ENCODE results near the gene IFITM5. TPM values are rescaled to one million over a fixed set of nuclear protein-coding genes. Genes with fewer than 3 reads are reported as not detected.

IFITM5 gene
- polyA plus RNA-seq, 3 donors: not detected

DNA sequence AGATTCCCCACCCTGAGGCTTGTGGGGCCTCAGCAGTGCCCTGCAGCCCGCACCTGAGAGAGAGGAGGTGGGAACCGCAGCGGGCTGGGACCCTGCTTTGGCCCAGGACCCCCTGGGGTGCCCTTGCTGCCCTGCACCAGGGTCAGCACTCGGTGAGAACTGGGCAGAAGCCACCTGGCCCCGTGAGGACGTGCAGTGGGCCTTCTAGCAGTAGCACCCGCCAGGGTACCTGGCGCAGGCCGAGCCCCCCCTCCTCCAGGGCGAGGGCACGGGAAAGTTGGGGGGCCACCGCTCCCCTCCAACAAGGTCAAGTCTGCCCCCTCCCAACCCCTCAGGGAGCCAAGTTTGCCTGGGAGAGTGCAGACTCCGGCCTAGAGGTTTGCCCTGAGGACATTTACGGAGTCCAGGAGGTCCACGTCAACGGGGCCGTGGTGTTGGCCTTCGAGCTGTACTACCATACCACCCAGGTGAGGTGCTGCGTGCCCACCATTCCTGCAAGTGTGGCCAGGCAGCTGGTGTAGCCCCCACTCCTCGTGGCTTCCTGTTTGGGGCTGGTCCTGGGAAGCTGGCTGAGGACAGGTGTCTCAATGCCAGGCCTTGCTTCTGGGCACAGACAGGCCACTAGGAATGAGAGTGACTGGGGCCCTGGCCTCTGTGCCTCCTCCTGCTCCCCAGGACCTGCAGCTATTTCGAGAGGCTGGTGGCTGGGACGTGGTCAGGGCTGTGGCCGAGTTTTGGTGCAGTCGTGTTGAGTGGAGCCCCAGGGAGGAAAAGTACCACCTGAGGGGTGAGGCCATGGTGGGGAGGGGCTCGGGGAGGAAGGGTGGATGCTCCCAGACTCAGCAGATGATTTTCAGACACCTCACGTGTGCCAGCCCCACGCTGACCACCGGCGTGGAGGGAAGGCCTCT is 6.9 kb downstream of the IFITM5 start:
- 94% methylated on average over 22 of the region's 29 CpGs for WGBS (ENCODE audit: insufficient coverage)
- Histone ChIP-seq H4K20me1 (ENCODE audit: insufficient read depth, low read length) (no peaks in the 10 kb centered on the region), H3K4me3 (replicated peaks in 1 of 3; ENCODE audit: low read depth in 2 of 3, low read length in 3 of 3) (no peak overlapping the region), H2AFZ (ENCODE audit: insufficient read depth, low read depth, low read length, poor library complexity, severe bottlenecking) (no peak overlapping the region), H3K79me2 (ENCODE audit: insufficient read depth, low read length) (no peaks in the 10 kb centered on the region), H3K9ac (ENCODE audit: insufficient read depth, low read length, poor library complexity, severe bottlenecking) (no peak overlapping the region), H3K4me1 (ENCODE audit: control insufficient read depth in 1 of 2, insufficient read depth in 2 of 2, low read length in 2 of 2) (peaks cover 19 to 21% of the 10 kb centered on the region in 2 donors), H3K4me2 (replicated peaks; ENCODE audit: extremely low read depth, low read length, poor library complexity, severe bottlenecking) (no peak overlapping the region), H3K27ac (ENCODE audit: low read depth in 1 of 2, low read length in 2 of 2) (no peak overlapping the region), H3K27me3 (ENCODE audit: control insufficient read depth in 2 of 2, insufficient read depth in 2 of 2, low read length in 2 of 2) (peaks cover 0 to 10% of the 10 kb centered on the region in 2 donors), H3K36me3 (replicated peaks in 1 of 2; ENCODE audit: control insufficient read depth in 1 of 2, insufficient read depth in 2 of 2, low read length in 2 of 2) (no peaks in the 10 kb centered on the region), H3K9me3 (replicated peaks in 1 of 2; ENCODE audit: control insufficient read depth in 1 of 2, insufficient read depth in 1 of 2, low read length in 2 of 2) (no peaks in the 10 kb centered on the region)
- Mint-ChIP-seq H3K4me1 (peaks cover 18% of the 10 kb centered on the region), H3K36me3 (peaks cover 7 to 10% of the 10 kb centered on the region in 2 donors), H3K27ac (no peak overlapping the region), H3K4me3 (no peak overlapping the region), H3K27me3 (ENCODE audit: low read depth in 3 of 3) (peaks cover 15 to 43% (median 20%) of the 10 kb centered on the region in 3 donors), H3K9me3 (peaks cover 0 to 5% (median 3%) of the 10 kb centered on the region in 7 donors)
- TF ChIP-seq, protein P1, sequence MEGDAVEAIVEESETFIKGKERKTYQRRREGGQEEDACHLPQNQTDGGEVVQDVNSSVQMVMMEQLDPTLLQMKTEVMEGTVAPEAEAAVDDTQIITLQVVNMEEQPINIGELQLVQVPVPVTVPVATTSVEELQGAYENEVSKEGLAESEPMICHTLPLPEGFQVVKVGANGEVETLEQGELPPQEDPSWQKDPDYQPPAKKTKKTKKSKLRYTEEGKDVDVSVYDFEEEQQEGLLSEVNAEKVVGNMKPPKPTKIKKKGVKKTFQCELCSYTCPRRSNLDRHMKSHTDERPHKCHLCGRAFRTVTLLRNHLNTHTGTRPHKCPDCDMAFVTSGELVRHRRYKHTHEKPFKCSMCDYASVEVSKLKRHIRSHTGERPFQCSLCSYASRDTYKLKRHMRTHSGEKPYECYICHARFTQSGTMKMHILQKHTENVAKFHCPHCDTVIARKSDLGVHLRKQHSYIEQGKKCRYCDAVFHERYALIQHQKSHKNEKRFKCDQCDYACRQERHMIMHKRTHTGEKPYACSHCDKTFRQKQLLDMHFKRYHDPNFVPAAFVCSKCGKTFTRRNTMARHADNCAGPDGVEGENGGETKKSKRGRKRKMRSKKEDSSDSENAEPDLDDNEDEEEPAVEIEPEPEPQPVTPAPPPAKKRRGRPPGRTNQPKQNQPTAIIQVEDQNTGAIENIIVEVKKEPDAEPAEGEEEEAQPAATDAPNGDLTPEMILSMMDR (IDR thresholded peaks at IDR 0.05): no peak
- intact Hi-C loops (cut with micrococcal nuclease): no loop called here
- DNase-seq: no peak

GRCh38 chr11:291281-292210 is 7.8 kb downstream of the IFITM5 start:
- peaks cover 0 to 9% (median 3%) of the 10 kb centered on the region in 7 donors for H3K9me3 Mint-ChIP-seq
- 94% methylated on average over 44 of the region's 44 CpGs for WGBS (ENCODE audit: insufficient coverage)
- Histone ChIP-seq H2AFZ (ENCODE audit: insufficient read depth, low read depth, low read length, poor library complexity, severe bottlenecking) (no peak overlapping the region), H3K4me3 (replicated peaks in 1 of 3; ENCODE audit: low read depth in 2 of 3, low read length in 3 of 3) (no peak overlapping the region), H3K27ac (ENCODE audit: low read depth in 1 of 2, low read length in 2 of 2) (no peak overlapping the region), H3K4me2 (replicated peaks; ENCODE audit: extremely low read depth, low read length, poor library complexity, severe bottlenecking) (no peak overlapping the region), H3K4me1 (ENCODE audit: control insufficient read depth in 1 of 2, insufficient read depth in 2 of 2, low read length in 2 of 2) (peaks cover 14 to 20% of the 10 kb centered on the region in 2 donors), H3K9me3 (replicated peaks in 1 of 2; ENCODE audit: control insufficient read depth in 1 of 2, insufficient read depth in 1 of 2, low read length in 2 of 2) (no peaks in the 10 kb centered on the region), H4K20me1 (ENCODE audit: insufficient read depth, low read length) (no peaks in the 10 kb centered on the region), H3K27me3 (ENCODE audit: control insufficient read depth in 2 of 2, insufficient read depth in 2 of 2, low read length in 2 of 2) (peaks cover 0 to 17% of the 10 kb centered on the region in 2 donors), H3K79me2 (ENCODE audit: insufficient read depth, low read length) (no peaks in the 10 kb centered on the region), H3K9ac (ENCODE audit: insufficient read depth, low read length, poor library complexity, severe bottlenecking) (no peak overlapping the region), H3K36me3 (replicated peaks in 1 of 2; ENCODE audit: control insufficient read depth in 1 of 2, insufficient read depth in 2 of 2, low read length in 2 of 2) (no peaks in the 10 kb centered on the region)
- H3K27ac Mint-ChIP-seq: peak overlapping the region in 1 of 7 donors; percentile 57
- intact Hi-C loops (cut with micrococcal nuclease): no loop called here
- H3K4me3 Mint-ChIP-seq: peak overlapping the region in 1 of 2 donors; percentile 48
- TF ChIP-seq, protein P1 (IDR thresholded peaks at IDR 0.05): no peak
- DNase-seq: no peak
- H3K4me1 Mint-ChIP-seq: peaks cover 17% of the 10 kb centered on the region
- peaks cover 10 to 11% of the 10 kb centered on the region in 2 donors for H3K36me3 Mint-ChIP-seq
- H3K27me3 Mint-ChIP-seq (ENCODE audit: low read depth in 3 of 3): peaks cover 22 to 45% (median 29%) of the 10 kb centered on the region in 3 donors
